ENCODE results near the gene KLF3.

Gene KLF3

GRCh38 chr4:38668203-38668971 is 4.4 kb downstream of the KLF3 start:
- H3K4me3 ChIP-seq (ENCODE audit: low read length): peak overlapping the region; percentile 15; the same call in 1 of the 2 replicates
- peak overlapping the region; percentile 82; the same call in 1 of the 2 replicates for H3K9ac ChIP-seq (ENCODE audit: low read depth, low read length)
- no peaks in the 10 kb centered on the region for H3K36me3 ChIP-seq (ENCODE audit: insufficient read depth, low read length)
- H3K27ac ChIP-seq (ENCODE audit: low read depth, low read length): peak overlapping the region; percentile 95
- no peaks in the 10 kb centered on the region for H3K9me3 ChIP-seq (ENCODE audit: insufficient read depth, low read depth, low read length)
- WGBS: no CpG with 5 or more reads among the region's 2 CpGs
- H3K4me1 ChIP-seq (ENCODE audit: insufficient read depth, low read length): peaks cover 77% of the 10 kb centered on the region
- H3K27me3 ChIP-seq (ENCODE audit: insufficient read depth, low read length): no peaks in the 10 kb centered on the region

- H3K27ac ChIP-seq (ENCODE audit: low read depth, low read length): peak overlapping the region; percentile 95; the same call in 1 of the 2 replicates
- WGBS: 80% methylated on average over 2 of the region's 3 CpGs
- H3K27me3 ChIP-seq (ENCODE audit: insufficient read depth, low read length): no peaks in the 10 kb centered on the region
- peaks cover 85% of the 10 kb centered on the region for H3K4me1 ChIP-seq (ENCODE audit: insufficient read depth, low read length)
- no peak overlapping the region for H3K9ac ChIP-seq (ENCODE audit: low read depth, low read length)
- H3K4me3 ChIP-seq (ENCODE audit: low read length): no peak overlapping the region
- H3K9me3 ChIP-seq (ENCODE audit: insufficient read depth, low read depth, low read length): no peaks in the 10 kb centered on the region
- no peaks in the 10 kb centered on the region for H3K36me3 ChIP-seq (ENCODE audit: insufficient read depth, low read length)
These were observed 5.2 kb downstream of the KLF3 start for GRCh38 chr4:38669208-38669607.

GRCh38 chr4:38670109-38670901 is 6.3 kb downstream of the KLF3 start:
- Histone ChIP-seq H3K9ac (ENCODE audit: low read depth, low read length) (no peak overlapping the region), H3K4me1 (ENCODE audit: insufficient read depth, low read length) (peaks cover 94% of the 10 kb centered on the region), H3K9me3 (ENCODE audit: insufficient read depth, low read depth, low read length) (no peaks in the 10 kb centered on the region), H3K27ac (ENCODE audit: low read depth, low read length) (no peak overlapping the region; the same call in 1 of the 2 replicates), H3K4me3 (ENCODE audit: low read length) (no peak overlapping the region), H3K36me3 (ENCODE audit: insufficient read depth, low read length) (no peaks in the 10 kb centered on the region), H3K27me3 (ENCODE audit: insufficient read depth, low read length) (no peaks in the 10 kb centered on the region)
- 84% methylated on average over 6 of the region's 6 CpGs for WGBS

GRCh38 chr4:38670939-38671591 is 7.1 kb downstream of the KLF3 start:
- Histone ChIP-seq H3K27me3 (ENCODE audit: insufficient read depth, low read length) (no peaks in the 10 kb centered on the region), H3K27ac (ENCODE audit: low read depth, low read length) (no peak overlapping the region), H3K4me3 (ENCODE audit: low read length) (no peak overlapping the region), H3K36me3 (ENCODE audit: insufficient read depth, low read length) (no peaks in the 10 kb centered on the region), H3K4me1 (ENCODE audit: insufficient read depth, low read length) (peaks cover 88% of the 10 kb centered on the region), H3K9ac (ENCODE audit: low read depth, low read length) (no peak overlapping the region), H3K9me3 (ENCODE audit: insufficient read depth, low read depth, low read length) (no peaks in the 10 kb centered on the region)
- WGBS: 89% methylated on average over 9 of the region's 10 CpGs

- no peaks in the 10 kb centered on the region for H3K36me3 ChIP-seq (ENCODE audit: insufficient read depth, low read length)
- WGBS: 85% methylated on average over 4 of the region's 5 CpGs
- no peaks in the 10 kb centered on the region for H3K27me3 ChIP-seq (ENCODE audit: insufficient read depth, low read length)
- H3K4me1 ChIP-seq (ENCODE audit: insufficient read depth, low read length): peaks cover 83% of the 10 kb centered on the region
- H3K9me3 ChIP-seq (ENCODE audit: insufficient read depth, low read depth, low read length): no peaks in the 10 kb centered on the region
- H3K27ac ChIP-seq (ENCODE audit: low read depth, low read length): no peak overlapping the region
- no peak overlapping the region for H3K4me3 ChIP-seq (ENCODE audit: low read length)
- no peak overlapping the region for H3K9ac ChIP-seq (ENCODE audit: low read depth, low read length)
These were observed 7.6 kb downstream of the KLF3 start for GRCh38 chr4:38671592-38671940.

- peak overlapping the region; percentile 47 for H3K27ac ChIP-seq (ENCODE audit: low read depth, low read length)
- no peak overlapping the region for H3K4me3 ChIP-seq (ENCODE audit: low read length)
- no peaks in the 10 kb centered on the region for H3K36me3 ChIP-seq (ENCODE audit: insufficient read depth, low read length)
- H3K9me3 ChIP-seq (ENCODE audit: insufficient read depth, low read depth, low read length): no peaks in the 10 kb centered on the region
- 20% methylated on average over 3 of the region's 3 CpGs for WGBS
- H3K4me1 ChIP-seq (ENCODE audit: insufficient read depth, low read length): peaks cover 80% of the 10 kb centered on the region
- no peaks in the 10 kb centered on the region for H3K27me3 ChIP-seq (ENCODE audit: insufficient read depth, low read length)
- no peak overlapping the region for H3K9ac ChIP-seq (ENCODE audit: low read depth, low read length)
These were observed 8.0 kb downstream of the KLF3 start for GRCh38 chr4:38672074-38672396.

- peaks cover 76% of the 10 kb centered on the region for H3K4me1 ChIP-seq (ENCODE audit: insufficient read depth, low read length)
- no peak overlapping the region for H3K4me3 ChIP-seq (ENCODE audit: low read length)
- WGBS: 49% methylated on average over 13 of the region's 13 CpGs
These were observed 8.6 kb downstream of the KLF3 start for GRCh38 chr4:38672397-38673129.

GRCh38 chr4:38673130-38673978 is 9.4 kb downstream of the KLF3 start:
- 68% methylated on average over 6 of the region's 7 CpGs for WGBS
- Histone ChIP-seq H3K27me3 (ENCODE audit: insufficient read depth, low read length) (no peaks in the 10 kb centered on the region), H3K27ac (ENCODE audit: low read depth, low read length) (peak overlapping the region; percentile 37; the same call in 1 of the 2 replicates), H3K4me3 (ENCODE audit: low read length) (no peak overlapping the region), H3K9me3 (ENCODE audit: insufficient read depth, low read depth, low read length) (no peaks in the 10 kb centered on the region), H3K4me1 (ENCODE audit: insufficient read depth, low read length) (peaks cover 68% of the 10 kb centered on the region), H3K9ac (ENCODE audit: low read depth, low read length) (no peak overlapping the region), H3K36me3 (ENCODE audit: insufficient read depth, low read length) (peaks cover 3% of the 10 kb centered on the region; the same call in 1 of the 2 replicates)

More at GRCh38 chr4:38672397-38673129, 8.6 kb downstream of the KLF3 start:
- Histone ChIP-seq H3K27ac (ENCODE audit: low read depth, low read length) (peak overlapping the region; percentile 47), H3K36me3 (ENCODE audit: insufficient read depth, low read length) (no peaks in the 10 kb centered on the region), H3K27me3 (ENCODE audit: insufficient read depth, low read length) (no peaks in the 10 kb centered on the region), H3K9me3 (ENCODE audit: insufficient read depth, low read depth, low read length) (no peaks in the 10 kb centered on the region), H3K9ac (ENCODE audit: low read depth, low read length) (peak overlapping the region; percentile 40; the same call in 1 of the 2 replicates)

GRCh38 chr4:38674258-38675144 is 10.5 kb downstream of the KLF3 start:
- peaks cover 10% of the 10 kb centered on the region; the same call in 1 of the 2 replicates for H3K36me3 ChIP-seq (ENCODE audit: insufficient read depth, low read length)
- WGBS: 41% methylated on average over 12 of the region's 13 CpGs
- no peaks in the 10 kb centered on the region for H3K27me3 ChIP-seq (ENCODE audit: insufficient read depth, low read length)
- no peak overlapping the region for H3K27ac ChIP-seq (ENCODE audit: low read depth, low read length)
- no peak overlapping the region for H3K9ac ChIP-seq (ENCODE audit: low read depth, low read length)
- no peak overlapping the region for H3K4me3 ChIP-seq (ENCODE audit: low read length)
- no peaks in the 10 kb centered on the region for H3K9me3 ChIP-seq (ENCODE audit: insufficient read depth, low read depth, low read length)
- H3K4me1 ChIP-seq (ENCODE audit: insufficient read depth, low read length): peaks cover 57% of the 10 kb centered on the region
